K562 (cell line): ENCODE measurements around the gene AGAP1. TPM values are rescaled to one million over a fixed set of nuclear protein-coding genes. Genes with fewer than 3 reads are reported as not detected.

Experiments used
- ATAC-seq: fragments of 200-7000 bp; cut with Tn5 transposase; 3 replicates; pipeline ENCODE4 v1.9.1; 2020; ENCODE audit warnings: moderate library complexity
- BruUV-seq: library from RNA; stranded (reverse); fragments of 400-500 nt; replicated peaks from 2 replicates; lab custom pipeline; 2021; lab: Mats Ljungman, UMichigan
- CTCF ChIA-PET: fragments of 300-600 bp; formaldehyde crosslinking; extraction: SDS; loops from one replicate; lab custom pipeline; 2021; ENCODE audit warnings: low intra/inter-chr PET ratio; lab: Yijun Ruan, JAX
- POLR2A ChIA-PET: fragments of 300-600, 350-650 bp; sonication (Branson Sonifier 250); formaldehyde crosslinking; extraction: SDS; loops from one replicate; lab custom pipeline; 2021; ENCODE audit warnings: antibody characterized with exemption, inconsistent platforms; lab: Yijun Ruan, JAX
- DNase-seq, 4 experiments: peaks; one replicate each; pipeline versions ENCODE4 v3.0.0 to v3.0.0-alpha.2; 2011 to 2018; ENCODE audit warnings: low spot score in 3 of 4, mixed read lengths in 3 of 4; ENCODE audit errors: extremely low read depth in 1 of 4
- FAIRE-seq: peaks from 2 replicates; lab custom pipeline; 2011; peaks lifted over from hg19 to GRCh38; lab: Jason Lieb, UNC
- H2AFZ ChIP-seq: 2 replicates; pipeline ENCODE4 v1.6.0; 2011; ENCODE audit warnings: low read depth, low read length, control low read depth, inconsistent platforms
- H3K27ac ChIP-seq: fragments of 200-600 bp; 3 replicates; pipeline ENCODE4 v1.8.0; 2011; ENCODE audit warnings: low read depth, mild to moderate bottlenecking, control low read depth, inconsistent platforms, low read length, moderate library complexity, mixed read lengths; ENCODE audit errors: extremely low read depth
- H3K27me3 ChIP-seq, 2 experiments: fragments of 300-600 bp in 1 of 2; 2 replicates in 1 of 2; 3 replicates in 1 of 2; pipeline versions ENCODE4 v1.6.0 to v1.8.0; 2011; ENCODE audit warnings: inconsistent platforms in 2 of 2, low read length in 2 of 2, mild to moderate bottlenecking in 1 of 2, mixed read lengths in 1 of 2, moderate library complexity in 1 of 2; ENCODE audit not compliant: control insufficient read depth in 2 of 2, insufficient read depth in 2 of 2
- H3K36me3 ChIP-seq: fragments of 300-600 bp; 3 replicates; pipeline ENCODE4 v1.8.0; 2011; ENCODE audit warnings: mild to moderate bottlenecking, low read length, inconsistent platforms; ENCODE audit not compliant: control insufficient read depth, insufficient read depth
- H3K4me1 ChIP-seq, 2 experiments: fragments of 200-600 bp in 1 of 2; replicated peaks in 1 of 2; 2 replicates in 1 of 2; 3 replicates in 1 of 2; pipeline versions ENCODE4 v1.5.1 to v1.8.0; 2011; ENCODE audit warnings: inconsistent platforms in 2 of 2, low read length in 2 of 2, mild to moderate bottlenecking in 1 of 2, mixed read lengths in 1 of 2, moderate library complexity in 1 of 2; ENCODE audit not compliant: control insufficient read depth in 2 of 2, insufficient read depth in 2 of 2
- H3K4me2 ChIP-seq: 2 replicates; pipeline ENCODE4 v1.6.1; 2011; ENCODE audit warnings: low read length, control low read depth, inconsistent platforms, mixed read lengths; ENCODE audit not compliant: insufficient read depth
- H3K4me3 ChIP-seq: fragments of 200-600 bp; sonication (generic), shearing (Covaris generic); 2 replicates; pipeline ENCODE4 v1.5.1; 2016; ENCODE audit warnings: control low read depth, inconsistent platforms
- H3K79me2 ChIP-seq: fragments of 200-600 bp; 3 replicates; pipeline ENCODE4 v1.8.0; 2011; ENCODE audit warnings: low read length, inconsistent platforms; ENCODE audit not compliant: control insufficient read depth, insufficient read depth
- H3K9ac ChIP-seq, 2 experiments: 2 replicates each; pipeline versions ENCODE4 v1.6.0 to v1.6.1; 2011; ENCODE audit warnings: low read depth in 2 of 2, low read length in 2 of 2, control low read depth in 1 of 2, inconsistent platforms in 1 of 2, mild to moderate bottlenecking in 1 of 2, mixed read lengths in 1 of 2; ENCODE audit not compliant: insufficient read depth in 1 of 2
- H3K9me1 ChIP-seq: one replicate; pipeline ENCODE4 v1.6.0; 2011; ENCODE audit warnings: inconsistent platforms, mild to moderate bottlenecking, low read length, moderate library complexity; ENCODE audit not compliant: control insufficient read depth, insufficient read depth
- H3K9me3 ChIP-seq: replicated peaks from 2 replicates; pipeline ENCODE4 v1.5.1; 2011; ENCODE audit warnings: low read depth, low read length, inconsistent platforms; ENCODE audit not compliant: control insufficient read depth, insufficient read depth
- H4K20me1 ChIP-seq: replicated peaks from 2 replicates; pipeline ENCODE4 v1.6.1; 2011; ENCODE audit warnings: low read length, inconsistent platforms, mixed read lengths; ENCODE audit not compliant: control insufficient read depth, insufficient read depth
- EP400 ChIP-seq: fragments of 450-650 bp; IDR thresholded peaks from 2 replicates; pipeline ENCODE4 v1.6.1; 2017; ENCODE audit warnings: antibody characterized with exemption, mild to moderate bottlenecking, moderate library complexity
- MXI1 ChIP-seq: IDR thresholded peaks from 2 replicates; pipeline ENCODE4 v1.6.1; 2011; ENCODE audit warnings: low read depth, mild to moderate bottlenecking, improper control_type of control experiment, low read length
- SRSF3 ChIP-seq: fragments of 200-400 bp; formaldehyde crosslinking; IDR thresholded peaks from 2 replicates; pipeline ENCODE4 v1.6.1; 2016; ENCODE audit warnings: mild to moderate bottlenecking, low read length, moderate library complexity; ENCODE audit not compliant: insufficient read depth
- VEZF1 ChIP-seq: fragments of 200-800 bp; sonication (Bioruptor generic); IDR thresholded peaks from 2 replicates; pipeline ENCODE4 v1.6.1; 2017; ENCODE audit warnings: missing genetic modification characterization, missing compliant biosample characterization
- ZBTB12 ChIP-seq: fragments of 250-450 bp; sonication (Bioruptor Pico); IDR thresholded peaks from 2 replicates; pipeline ENCODE4 v1.4.0; 2020
- ZFP1 ChIP-seq: fragments of 450-650 bp; formaldehyde crosslinking; IDR thresholded peaks from 2 replicates; pipeline ENCODE4 v1.4.0; 2020; ENCODE audit warnings: mild to moderate bottlenecking, mixed read lengths
- ZNF224 ChIP-seq: sonication (generic); formaldehyde crosslinking; IDR thresholded peaks from 2 replicates; pipeline ENCODE4 v1.8.0; 2022; ENCODE audit warnings: mild to moderate bottlenecking, missing genetic modification reagents
- WGBS: fragments of 100-300 bp; shearing (Covaris generic); methylation state at CpG from one replicate; pipeline ENCODE4 v1.1.6; 2016; ENCODE audit warnings: low coverage, mixed read lengths; ENCODE audit not compliant: insufficient coverage; ENCODE audit errors: missing lambda C conversion rate; 5-methylcytosine and 5-hydroxymethylcytosine counted together
- in situ Hi-C: fragments of 300-500 bp; cut with MboI; formaldehyde crosslinking; loops from 4 replicates; pipeline ENCODE4 v1.15.0; 2018; ENCODE audit warnings: inconsistent platforms, mixed read lengths
- intact Hi-C: fragments of 100-400 bp; cut with micrococcal nuclease; formaldehyde crosslinking; loops from 2 replicates; pipeline ENCODE4 v1.14.2; 2022
- polyA plus RNA-seq, 8 experiments: library from polyadenylated mRNA; depleted of rRNA in 4 of 8; stranded (reverse) in 5 of 8; unstranded in 3 of 8; fragments of >200 nt; fragmentation: Nextera tagmentation in 2 of 8; fragmentation: Illumina TruSeq in 1 of 8; extraction: Ambion mirVana in 2 of 8; extraction: Trizol in 1 of 8; gene quantifications; 2 replicates each; pipeline versions ENCODE4 v1.2.1 to v1.2.3, GENCODE V29; 2011 to 2014; ENCODE audit warnings: inconsistent platforms in 1 of 8, missing spikeins in 1 of 8
- total RNA-seq, 7 experiments: library from RNA; depleted of rRNA in 6 of 7; stranded (reverse); fragments of >200 nt in 6 of 7; fragmentation: Illumina TruSeq in 2 of 7; extraction: Trizol in 2 of 7; gene quantifications; 2 replicates each; pipeline versions ENCODE4 v1.2.1 to v1.2.3, GENCODE V29; 2011 to 2021; ENCODE audit warnings: low replicate concordance in 1 of 7
- TF ChIP-seq, protein P1 (sequence below): fragments of 250-450 bp; sonication (Bioruptor Pico); IDR thresholded peaks from 2 replicates; pipeline ENCODE4 v1.8.0; 2021; ENCODE audit warnings: mild to moderate bottlenecking, moderate library complexity

AGAP1 gene
- total and polyA plus RNA-seq, 9 of the 15 experiments (the other 6 are each of a cell fraction or from before 2014, with no cell fraction given), result 1.3 to 24.0 (median 10.6) TPM

DNA sequence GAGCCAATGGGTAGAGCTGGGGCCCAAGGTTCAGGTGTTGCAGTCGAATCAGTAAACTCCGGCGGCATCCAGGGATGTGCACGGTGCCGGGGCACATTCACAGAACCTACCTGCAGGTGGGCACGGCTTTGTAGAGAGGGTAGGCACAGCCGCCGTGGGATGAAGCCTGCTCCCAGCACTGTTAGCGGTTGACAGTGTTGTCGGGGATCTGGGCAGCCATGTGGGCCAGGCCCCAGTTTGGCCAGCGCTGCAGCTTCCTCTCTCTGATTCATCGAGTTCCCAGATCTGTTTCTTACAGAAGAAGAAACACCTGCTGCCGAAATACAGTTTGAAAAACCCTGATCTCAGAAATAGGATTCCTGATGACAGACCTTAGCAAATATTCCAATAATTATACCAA is 274.8 kb downstream of the AGAP1 start:
- CTCF ChIA-PET, result no interaction called here
- H3K9ac ChIP-seq, result no peak overlapping the region
- H3K27me3 ChIP-seq, result no peaks in the 10 kb centered on the region
- POLR2A ChIA-PET, result no interaction called here
- in situ Hi-C loops, result no loop called here
- ATAC-seq (no peak), FAIRE-seq (no peak), DNase-seq (no peak)
- peaks cover 0 to 4% of the 10 kb centered on the region in 2 experiments; a peak in 1 of 5 replicates for H3K4me1 ChIP-seq
- H3K79me2 ChIP-seq, result no peaks in the 10 kb centered on the region
- no peaks in the 10 kb centered on the region for H4K20me1 ChIP-seq
- H3K4me3 ChIP-seq, result no peak overlapping the region
- H3K4me2 ChIP-seq, result no peak overlapping the region
- no peaks in the 10 kb centered on the region for H3K9me1 ChIP-seq
- H3K36me3 ChIP-seq, result peaks cover 2% of the 10 kb centered on the region; the same call in 1 of the 3 replicates
- WGBS, result 89% methylated on average over 4 of the region's 13 CpGs
- BruUV-seq, result no TSS peak
- intact Hi-C loops, result no loop called here
- no peaks in the 10 kb centered on the region for H3K9me3 ChIP-seq
- no peak overlapping the region for H2AFZ ChIP-seq
- no peak for TF ChIP-seq EP400
- no peak for TF ChIP-seq VEZF1 (CRISPR knock-in tag)
- no peak for TF ChIP-seq MXI1
- no peak for TF ChIP-seq ZBTB12 (CRISPR knock-in tag)
- TF ChIP-seq, protein P1, sequence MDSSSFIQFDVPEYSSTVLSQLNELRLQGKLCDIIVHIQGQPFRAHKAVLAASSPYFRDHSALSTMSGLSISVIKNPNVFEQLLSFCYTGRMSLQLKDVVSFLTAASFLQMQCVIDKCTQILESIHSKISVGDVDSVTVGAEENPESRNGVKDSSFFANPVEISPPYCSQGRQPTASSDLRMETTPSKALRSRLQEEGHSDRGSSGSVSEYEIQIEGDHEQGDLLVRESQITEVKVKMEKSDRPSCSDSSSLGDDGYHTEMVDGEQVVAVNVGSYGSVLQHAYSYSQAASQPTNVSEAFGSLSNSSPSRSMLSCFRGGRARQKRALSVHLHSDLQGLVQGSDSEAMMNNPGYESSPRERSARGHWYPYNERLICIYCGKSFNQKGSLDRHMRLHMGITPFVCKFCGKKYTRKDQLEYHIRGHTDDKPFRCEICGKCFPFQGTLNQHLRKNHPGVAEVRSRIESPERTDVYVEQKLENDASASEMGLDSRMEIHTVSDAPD (CRISPR knock-in tag), result no peak
- TF ChIP-seq ZFP1, result no peak
- TF ChIP-seq ZNF224 (CRISPR knock-in tag), result no peak
- TF ChIP-seq SRSF3, result no peak
- no peak overlapping the region for H3K27ac ChIP-seq
